HFFc6 (cell line): ENCODE measurements around the gene FREM2. TPM values are rescaled to one million over a fixed set of nuclear protein-coding genes. Genes with fewer than 3 reads are reported as not detected.

ENCODE experiments used
- DNase-seq: peaks from one replicate; pipeline ENCODE4 v3.0.0-alpha.2; 2018
- H3K27ac Mint-ChIP-seq: 2 replicates; pipeline ENCODE4 v1.8.0; 2020; ENCODE audit warnings: mild to moderate bottlenecking, mixed read lengths
- H3K27me3 Mint-ChIP-seq: 2 replicates; pipeline ENCODE4 v1.8.0; 2021; ENCODE audit warnings: mild to moderate bottlenecking, moderate library complexity, mixed read lengths; ENCODE audit not compliant: insufficient read depth
- H3K36me3 Mint-ChIP-seq: 2 replicates; pipeline ENCODE4 v1.8.0; 2021; ENCODE audit warnings: low read depth, mixed read lengths
- H3K4me1 Mint-ChIP-seq: 2 replicates; pipeline ENCODE4 v1.8.0; 2020; ENCODE audit warnings: low read depth, mixed read lengths
- H3K4me3 Mint-ChIP-seq: 2 replicates; pipeline ENCODE4 v1.8.0; 2020; ENCODE audit warnings: mild to moderate bottlenecking, moderate library complexity, mixed read lengths
- H3K9me3 Mint-ChIP-seq: 2 replicates; pipeline ENCODE4 v1.8.0; 2020; ENCODE audit warnings: mild to moderate bottlenecking, mixed read lengths
- CTCF ChIP-seq: fragments of 200-600 bp; sonication (generic); IDR thresholded peaks from 2 replicates; pipeline ENCODE4 v1.5.0; 2021; ENCODE audit warnings: antibody characterized with exemption, mild to moderate bottlenecking
- total RNA-seq, 6 experiments: library from RNA; stranded (reverse); fragmentation: NEBNext Ultra II Directional; extraction: Animal tissue kit (Norgen Biotek cat#: 25700); gene quantifications; 2 replicates in 1 of 6; 3 replicates in 5 of 6; pipeline ENCODE4 v1.2.3, GENCODE V29; 2021

Gene FREM2
- total RNA-seq, 6 experiments from 2014 or later = not detected

- no peak for DNase-seq
- Mint-ChIP-seq H3K27ac (no peak overlapping the region), H3K4me3 (no peak overlapping the region), H3K4me1 (no peaks in the 10 kb centered on the region), H3K27me3 (no peaks in the 10 kb centered on the region; the same call in 1 of the 2 replicates), H3K9me3 (peaks cover 2% of the 10 kb centered on the region; the same call in 1 of the 2 replicates), H3K36me3 (no peaks in the 10 kb centered on the region)
- TF ChIP-seq CTCF = no peak
Measured at GRCh38 chr13:38863536-38863935, 176.7 kb downstream of the FREM2 start.

GRCh38 chr13:38866649-38867048 lies 179.8 kb downstream of the FREM2 start:
- Mint-ChIP-seq H3K4me3 (no peak overlapping the region), H3K27me3 (no peaks in the 10 kb centered on the region; the same call in 1 of the 2 replicates), H3K9me3 (no peaks in the 10 kb centered on the region), H3K36me3 (no peaks in the 10 kb centered on the region), H3K27ac (no peak overlapping the region), H3K4me1 (no peaks in the 10 kb centered on the region)
- TF ChIP-seq CTCF = no peak
- DNase-seq = no peak

- Mint-ChIP-seq H3K36me3 (no peaks in the 10 kb centered on the region), H3K4me3 (no peak overlapping the region), H3K9me3 (no peaks in the 10 kb centered on the region), H3K4me1 (no peaks in the 10 kb centered on the region), H3K27me3 (no peaks in the 10 kb centered on the region; the same call in 1 of the 2 replicates), H3K27ac (no peak overlapping the region)
- TF ChIP-seq CTCF = no peak
- no peak for DNase-seq
Measured at GRCh38 chr13:38868399-38868798, 181.5 kb downstream of the FREM2 start.

- Mint-ChIP-seq H3K9me3 (no peaks in the 10 kb centered on the region), H3K36me3 (no peaks in the 10 kb centered on the region), H3K4me1 (no peaks in the 10 kb centered on the region), H3K27ac (no peak overlapping the region), H3K27me3 (no peaks in the 10 kb centered on the region; the same call in 1 of the 2 replicates), H3K4me3 (no peak overlapping the region)
- no peak for DNase-seq
- TF ChIP-seq CTCF = no peak
Measured at GRCh38 chr13:38868870-38869269, 182.0 kb downstream of the FREM2 start.

- TF ChIP-seq CTCF = no peak
- peaks cover 4% of the 10 kb centered on the region; the same call in 1 of the 2 replicates for H3K27me3 Mint-ChIP-seq
- no peaks in the 10 kb centered on the region for H3K36me3 Mint-ChIP-seq
- no peaks in the 10 kb centered on the region for H3K4me1 Mint-ChIP-seq
- no peak for DNase-seq
- H3K9me3 Mint-ChIP-seq = no peaks in the 10 kb centered on the region
- no peak overlapping the region for H3K27ac Mint-ChIP-seq
- H3K4me3 Mint-ChIP-seq = no peak overlapping the region
Measured at GRCh38 chr13:38871275-38871674, 184.4 kb downstream of the FREM2 start.

- Mint-ChIP-seq H3K9me3 (no peaks in the 10 kb centered on the region), H3K27me3 (peaks cover 4% of the 10 kb centered on the region; the same call in 1 of the 2 replicates), H3K36me3 (no peaks in the 10 kb centered on the region), H3K4me1 (no peaks in the 10 kb centered on the region), H3K4me3 (no peak overlapping the region; the same call in 1 of the 2 replicates), H3K27ac (no peak overlapping the region)
- DNase-seq = no peak
- peak; percentile 69 for TF ChIP-seq CTCF
Measured at GRCh38 chr13:38872693-38873092, 185.8 kb downstream of the FREM2 start.
